ENCODE data around the gene SLC23A2.
"Not testable (repeated sequence)": the region's sequence is repeated elsewhere in the genome, so short reads cannot be mapped to it uniquely, and the experiment has no call there.

The SLC23A2 gene

DNA sequence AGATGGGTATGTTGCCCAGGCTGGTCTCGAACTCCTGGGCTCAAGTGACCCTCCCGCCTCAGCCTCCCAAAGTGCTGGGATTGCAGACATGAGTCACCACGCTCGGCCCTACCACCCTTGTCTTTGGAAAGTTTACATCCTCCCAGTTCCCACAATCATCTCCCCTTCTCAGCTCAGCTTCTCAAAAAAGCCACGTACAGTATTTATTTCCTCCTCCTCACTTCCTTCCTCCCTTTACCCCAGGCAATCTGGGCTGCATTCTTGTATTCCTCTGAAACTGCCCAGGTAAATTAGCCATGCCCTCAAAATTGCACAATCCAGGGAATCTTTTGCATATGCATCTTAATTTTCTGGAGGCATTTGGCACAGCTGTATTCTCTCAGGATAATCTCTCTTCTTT is 7.4 kb upstream of the SLC23A2 start:
- no peak for DNase-seq (ENCODE audit: low read depth in 2 of 2)

DNA sequence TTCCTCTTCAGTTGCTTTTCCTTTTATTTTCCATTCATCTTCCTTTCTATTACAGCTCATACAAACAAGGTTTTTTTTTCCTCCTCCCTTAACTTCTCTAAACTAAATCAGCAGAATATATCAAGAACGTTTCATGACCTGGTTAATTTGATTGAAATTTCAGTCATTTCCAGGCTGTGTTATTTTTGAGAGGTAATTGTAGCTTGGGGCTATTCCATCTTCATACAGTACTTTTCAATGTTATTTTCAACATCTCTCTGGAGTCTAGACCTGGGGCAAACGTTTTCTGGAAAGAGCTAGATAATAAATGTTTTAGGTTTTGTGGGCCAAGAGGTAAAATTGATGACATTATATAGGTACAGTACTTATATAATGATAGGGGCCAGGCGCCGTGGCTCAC is 4.0 kb upstream of the SLC23A2 start:
- DNase-seq (ENCODE audit: low read depth in 2 of 2): no peak

DNA sequence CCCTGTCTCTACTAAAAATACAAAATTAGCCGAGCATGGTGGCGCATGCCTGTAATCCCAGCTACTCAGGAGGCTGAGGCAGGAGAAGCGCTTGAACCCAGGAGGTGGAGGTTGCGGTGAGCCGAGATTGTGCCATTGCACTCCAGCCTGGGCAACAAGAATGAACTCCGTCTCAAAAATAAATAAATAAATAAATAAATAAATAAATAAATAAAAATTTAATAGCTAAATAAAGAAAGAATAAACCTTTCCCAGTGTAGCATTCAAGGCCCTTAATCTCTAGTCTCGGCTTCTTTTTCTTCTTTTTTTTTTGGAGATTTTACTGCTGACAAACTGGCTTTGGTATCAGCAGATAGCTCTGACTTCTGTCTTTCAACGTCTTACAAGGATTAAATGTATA is 3.5 kb upstream of the SLC23A2 start:
- DNase-seq (ENCODE audit: low read depth in 2 of 2): not testable (repeated sequence)

DNA sequence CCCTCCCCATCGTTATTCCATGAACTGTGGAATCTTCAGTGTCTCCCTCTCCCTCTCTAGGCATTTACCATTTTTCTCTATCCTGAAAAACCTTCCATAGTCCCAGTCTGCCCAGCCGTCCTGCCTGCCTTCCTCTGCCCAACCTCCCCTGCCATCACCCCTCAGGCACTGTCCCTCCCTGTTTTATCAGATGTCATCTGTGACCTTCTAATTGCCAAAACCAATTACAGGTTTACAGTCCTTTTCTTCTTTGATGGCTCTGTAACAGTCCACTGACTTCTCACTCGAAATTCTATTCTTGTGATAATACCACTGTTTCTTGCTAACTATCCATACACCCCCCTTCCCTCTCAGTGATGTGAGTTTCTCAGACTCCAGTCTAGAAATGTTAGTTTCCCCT is 2.3 kb upstream of the SLC23A2 start:
- DNase-seq (ENCODE audit: low read depth in 2 of 2): no peak

DNA sequence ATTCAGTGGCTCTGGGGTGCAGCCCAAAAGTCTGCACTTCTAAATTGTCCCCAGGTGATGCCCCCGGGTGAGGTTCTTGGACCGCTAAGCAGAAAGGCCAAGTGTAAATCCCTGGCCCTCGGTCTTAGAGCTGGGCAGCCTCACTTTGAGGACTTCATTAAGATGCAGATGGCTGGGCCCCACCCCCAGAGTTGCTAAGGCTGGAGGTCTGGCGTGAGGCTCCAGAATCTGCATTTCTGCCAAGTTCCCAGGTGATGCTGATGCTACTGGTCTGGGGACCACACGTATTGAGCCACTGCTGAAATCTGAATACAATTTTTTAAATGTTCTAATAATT is 735 bp upstream of the SLC23A2 start:
- DNase-seq (ENCODE audit: low read depth in 2 of 2): no peak

DNA sequence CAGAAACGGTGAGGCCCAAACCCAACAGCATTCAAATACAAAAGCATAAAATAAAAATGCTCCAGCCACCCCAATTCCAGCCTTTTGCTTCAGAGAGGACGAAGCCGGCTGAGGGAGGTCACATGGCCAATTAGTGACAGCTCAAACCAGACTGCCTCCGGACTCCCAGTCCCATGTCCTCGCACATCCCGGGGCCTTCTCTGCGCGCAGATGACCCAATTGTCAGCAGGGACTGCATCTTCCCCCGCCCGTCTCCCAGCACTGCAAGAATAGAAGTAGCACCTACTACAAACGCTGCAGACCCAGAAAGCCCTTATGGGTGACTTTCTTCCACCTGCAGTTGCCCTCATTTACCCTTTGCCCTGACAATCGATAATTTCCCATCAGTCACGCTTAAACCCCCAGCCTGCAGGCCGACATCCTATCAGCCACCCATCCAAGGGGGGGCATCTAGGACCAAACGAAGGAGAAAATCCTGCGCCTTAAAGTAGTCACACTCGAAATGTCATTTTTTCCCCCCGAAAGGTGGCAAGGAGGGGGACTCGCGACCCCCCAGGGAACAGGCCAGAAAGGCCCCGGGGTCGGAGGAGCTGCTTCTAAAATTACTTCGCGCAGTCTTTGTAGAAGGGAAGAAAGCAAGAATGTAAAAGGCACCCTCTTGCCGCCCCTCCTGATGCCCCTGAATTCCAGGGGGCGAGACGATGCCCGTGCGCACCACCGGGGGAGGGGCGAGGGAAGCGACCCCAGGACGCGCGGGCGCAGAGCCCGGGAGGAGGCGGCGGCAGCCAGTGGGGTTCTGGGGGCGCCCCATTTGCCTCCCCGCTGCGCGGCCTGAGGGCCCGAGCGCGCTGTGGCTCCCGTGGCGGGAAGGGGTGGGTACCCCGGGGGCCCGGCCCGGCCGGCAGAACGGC is 792 bp downstream of the SLC23A2 start:
- DNase-seq (ENCODE audit: low read depth in 2 of 2): no peak

DNA sequence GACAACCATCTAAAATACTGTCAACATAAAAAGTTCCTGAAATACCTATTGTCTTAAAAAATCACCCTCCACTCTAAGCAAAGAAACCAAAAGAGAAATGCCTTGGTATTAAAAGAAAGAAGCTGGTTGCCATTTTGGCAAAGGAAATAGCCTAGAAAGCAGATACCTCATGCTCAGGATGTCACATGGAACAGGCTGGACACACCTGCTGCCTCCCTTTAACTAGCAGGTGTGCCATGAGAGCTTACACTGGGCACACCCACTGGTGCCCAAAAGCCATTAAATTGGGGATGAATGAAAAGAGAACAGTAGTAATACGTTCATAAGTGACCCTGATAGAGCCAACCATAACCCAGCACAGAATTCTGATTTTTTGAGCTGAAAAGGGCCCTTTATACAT is 1.5 kb downstream of the SLC23A2 start:
- DNase-seq (ENCODE audit: low read depth in 2 of 2): no peak

DNA sequence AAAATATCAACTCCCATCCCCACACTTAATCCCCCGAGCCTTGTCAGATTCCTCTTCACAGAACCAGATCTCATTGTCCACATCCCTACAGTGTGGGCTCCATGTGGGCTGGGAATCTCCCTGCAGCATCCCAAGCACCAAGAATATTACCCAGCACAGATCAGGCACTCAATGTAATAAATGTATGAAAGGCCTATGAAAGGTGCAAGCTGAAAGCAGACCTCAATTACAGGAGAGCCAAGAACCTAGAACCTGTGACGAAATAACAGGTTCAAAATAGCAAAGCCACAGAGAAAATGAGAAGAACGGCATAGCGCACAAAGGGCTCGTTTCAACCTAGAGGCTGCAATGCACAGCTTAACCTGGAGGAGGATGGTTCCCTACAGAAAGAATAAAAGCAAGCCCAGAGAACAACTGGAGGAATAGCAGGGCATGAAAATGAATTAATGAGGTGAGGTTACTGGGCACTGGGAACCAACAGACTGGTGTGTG is 3.1 kb downstream of the SLC23A2 start:
- DNase-seq (ENCODE audit: low read depth in 2 of 2): no peak

DNA sequence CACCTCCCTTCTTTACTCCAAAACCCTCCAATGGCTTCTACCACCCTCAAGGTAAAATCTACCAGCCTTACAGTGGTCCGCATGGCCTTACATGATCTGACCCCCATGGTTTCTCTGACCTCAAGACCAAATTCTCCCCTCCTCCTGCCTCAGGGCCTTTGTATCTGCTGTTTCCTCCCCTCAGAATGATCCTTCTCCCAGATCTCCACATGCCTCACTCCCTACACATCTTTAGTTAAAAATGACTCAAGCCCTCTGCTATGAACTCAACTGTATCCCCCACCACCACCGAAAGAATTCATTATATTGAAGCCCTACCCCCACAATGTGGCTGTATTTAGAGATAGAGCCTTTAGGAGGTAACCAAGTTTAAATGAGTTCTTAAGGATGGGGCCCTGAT is 4.1 kb downstream of the SLC23A2 start:
- no peak for DNase-seq (ENCODE audit: low read depth in 2 of 2)

DNA sequence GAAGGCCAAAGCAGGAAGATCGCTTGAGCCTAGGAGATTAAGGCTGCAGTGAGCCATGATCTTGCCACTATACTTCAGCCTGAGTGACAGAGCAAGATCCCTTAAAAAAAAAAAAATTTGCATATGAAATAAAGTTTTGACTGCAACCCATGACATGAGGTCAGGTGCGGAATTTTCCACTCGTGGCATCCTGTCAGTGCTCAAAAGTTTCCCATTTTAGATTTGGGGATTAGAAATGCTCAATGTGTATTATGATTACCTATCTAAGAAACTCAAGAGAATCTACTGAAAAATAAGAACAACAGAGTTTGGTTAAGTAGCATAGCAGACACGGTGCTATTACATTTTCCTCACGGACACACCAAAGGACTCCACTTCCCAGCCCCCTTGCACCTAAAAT is 11.7 kb downstream of the SLC23A2 start:
- no peak for DNase-seq (ENCODE audit: low read depth in 2 of 2)

DNA sequence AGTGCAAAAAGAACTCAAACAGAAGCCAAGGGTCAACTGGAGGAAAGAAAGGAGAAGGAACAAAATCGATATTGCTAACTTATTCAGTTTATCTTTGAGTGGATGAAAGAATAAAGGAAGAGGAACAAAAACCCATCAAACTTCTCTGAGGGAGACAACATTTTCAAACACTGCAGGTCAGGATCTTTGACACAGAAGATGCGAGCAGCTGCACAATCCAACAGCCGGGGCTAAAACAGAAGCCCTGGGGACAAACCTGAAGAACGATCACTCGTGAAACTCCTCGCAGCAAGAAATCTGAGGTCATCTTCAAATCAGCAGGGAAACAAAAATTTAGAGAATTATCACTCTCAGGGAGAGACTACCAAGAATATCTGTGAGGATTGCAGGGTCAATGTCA is 14.2 kb downstream of the SLC23A2 start:
- no peak for DNase-seq (ENCODE audit: low read depth in 2 of 2)

DNA sequence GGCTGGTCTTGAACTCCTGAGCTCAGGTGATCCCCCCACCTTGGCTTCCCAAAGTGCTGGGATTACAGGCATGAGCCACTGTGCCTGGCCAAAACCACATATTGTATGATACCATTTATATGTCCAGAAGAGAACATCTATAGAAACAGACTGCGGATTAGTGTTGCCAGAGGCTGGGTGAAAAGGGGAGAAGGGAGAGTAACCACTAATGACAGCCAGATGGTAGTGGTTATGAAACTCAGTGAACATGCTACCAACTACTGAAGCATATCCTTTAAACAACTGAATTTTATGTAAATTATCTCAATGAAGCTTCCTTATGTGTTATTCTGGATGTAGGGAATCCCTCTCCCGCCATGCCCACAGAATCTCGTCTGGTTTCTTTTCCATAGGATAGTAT is 15.7 kb downstream of the SLC23A2 start:
- DNase-seq (ENCODE audit: low read depth in 2 of 2): no peak

DNA sequence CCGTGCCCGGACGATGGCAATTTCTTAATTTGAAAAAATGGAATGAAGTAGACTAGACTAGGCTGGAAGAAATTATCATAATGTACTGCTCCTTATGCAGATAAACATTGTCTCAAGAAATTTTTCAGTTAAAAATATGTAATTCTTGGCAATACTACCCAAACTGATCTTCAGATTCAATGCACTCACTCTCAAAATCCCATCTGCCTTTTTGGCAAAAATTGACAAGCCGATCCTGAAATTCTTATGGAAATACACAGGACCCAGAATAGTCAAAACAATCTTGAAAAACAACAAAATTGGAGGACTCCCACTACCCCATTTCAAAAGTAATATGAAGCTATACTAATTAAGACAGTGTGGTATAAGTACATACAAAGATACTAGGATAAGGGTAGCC is 19.0 kb downstream of the SLC23A2 start:
- DNase-seq (ENCODE audit: low read depth in 2 of 2): no peak

DNA sequence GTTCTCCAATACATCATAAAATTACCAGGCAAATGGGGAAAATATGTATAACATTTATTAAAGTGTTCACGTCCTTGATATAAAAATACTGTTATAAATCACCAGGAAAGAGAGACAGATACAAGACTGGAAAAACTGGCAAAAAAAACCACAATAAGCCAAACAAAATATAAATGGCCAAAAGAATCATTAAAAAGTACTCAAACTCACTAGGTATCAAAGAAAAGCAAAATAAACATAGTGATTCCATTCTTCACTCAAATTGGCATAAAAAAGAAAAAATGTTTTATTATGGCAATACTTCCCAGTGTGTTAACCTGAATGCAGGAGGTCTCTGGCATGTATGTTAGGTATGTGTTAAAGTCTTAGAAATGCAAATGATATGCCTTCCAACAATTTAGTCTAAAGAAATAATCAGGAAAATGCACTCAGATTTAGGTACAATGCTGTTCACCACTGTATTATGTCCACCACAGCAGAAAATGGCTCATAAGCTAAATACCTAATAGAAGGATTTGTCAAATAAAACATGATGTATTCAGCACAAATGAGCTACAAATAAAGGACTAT is 21.4 kb downstream of the SLC23A2 start:
- DNase-seq (ENCODE audit: low read depth in 2 of 2): no peak

DNA sequence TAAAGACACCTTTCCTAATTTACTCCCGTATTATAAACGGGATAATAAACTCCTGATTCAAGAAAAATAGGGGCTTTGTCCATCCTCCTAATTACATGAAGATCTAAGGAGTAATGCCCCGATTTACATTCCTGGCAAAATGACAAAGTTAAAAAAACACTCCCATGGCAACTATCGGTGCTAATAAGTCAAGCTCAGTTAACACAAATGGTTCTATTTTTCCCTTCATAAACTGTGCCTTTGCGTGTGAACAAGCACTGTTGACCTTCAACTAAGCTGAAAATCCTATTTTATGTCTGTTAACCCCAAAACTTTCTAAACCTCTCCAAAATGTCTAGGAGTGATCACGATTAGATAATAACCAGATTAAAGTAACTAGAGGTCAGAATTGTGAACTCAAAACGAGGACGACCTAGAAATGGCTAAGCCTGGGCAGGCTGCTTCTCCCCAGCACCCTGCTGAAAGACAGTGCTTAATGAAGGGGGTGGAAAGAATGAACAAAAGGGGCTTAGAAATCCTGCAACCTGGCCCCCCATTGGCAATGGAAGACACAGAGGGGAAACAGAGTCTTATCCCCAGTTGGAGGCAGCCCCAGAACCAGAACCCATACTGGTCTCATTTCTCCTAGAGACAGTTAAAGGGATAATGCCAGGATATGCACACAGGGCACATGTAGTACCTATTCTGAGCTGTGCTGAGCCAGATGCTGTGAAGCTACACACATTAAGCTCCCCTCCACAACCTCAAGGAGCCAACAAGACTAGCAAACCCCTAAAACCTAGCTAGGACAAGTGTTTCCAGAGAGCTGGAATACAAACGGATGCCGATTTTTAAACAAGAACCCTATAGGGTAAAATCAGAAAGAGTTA is 23.0 kb downstream of the SLC23A2 start:
- DNase-seq (ENCODE audit: low read depth in 2 of 2): no peak

DNA sequence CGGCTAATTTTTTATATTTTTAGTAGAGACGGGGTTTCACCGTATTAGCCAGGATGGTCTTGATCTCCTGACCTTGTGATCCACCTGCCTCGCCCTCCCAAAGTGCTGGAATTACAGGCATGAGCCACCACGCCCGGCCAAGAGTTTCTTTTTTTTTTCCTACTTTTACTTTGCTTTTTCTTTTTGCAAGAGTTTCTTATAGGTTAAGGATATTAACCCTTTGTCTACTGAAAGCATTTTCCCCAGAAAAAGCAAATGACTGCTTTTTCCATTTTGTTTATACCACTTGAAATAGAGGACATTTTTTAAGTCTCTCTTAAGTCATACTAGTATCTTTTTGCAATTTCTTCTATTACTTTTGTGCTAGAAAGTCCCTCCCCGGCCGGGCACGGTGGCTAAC is 25.3 kb downstream of the SLC23A2 start:
- not testable (repeated sequence) for DNase-seq (ENCODE audit: low read depth in 2 of 2)

DNA sequence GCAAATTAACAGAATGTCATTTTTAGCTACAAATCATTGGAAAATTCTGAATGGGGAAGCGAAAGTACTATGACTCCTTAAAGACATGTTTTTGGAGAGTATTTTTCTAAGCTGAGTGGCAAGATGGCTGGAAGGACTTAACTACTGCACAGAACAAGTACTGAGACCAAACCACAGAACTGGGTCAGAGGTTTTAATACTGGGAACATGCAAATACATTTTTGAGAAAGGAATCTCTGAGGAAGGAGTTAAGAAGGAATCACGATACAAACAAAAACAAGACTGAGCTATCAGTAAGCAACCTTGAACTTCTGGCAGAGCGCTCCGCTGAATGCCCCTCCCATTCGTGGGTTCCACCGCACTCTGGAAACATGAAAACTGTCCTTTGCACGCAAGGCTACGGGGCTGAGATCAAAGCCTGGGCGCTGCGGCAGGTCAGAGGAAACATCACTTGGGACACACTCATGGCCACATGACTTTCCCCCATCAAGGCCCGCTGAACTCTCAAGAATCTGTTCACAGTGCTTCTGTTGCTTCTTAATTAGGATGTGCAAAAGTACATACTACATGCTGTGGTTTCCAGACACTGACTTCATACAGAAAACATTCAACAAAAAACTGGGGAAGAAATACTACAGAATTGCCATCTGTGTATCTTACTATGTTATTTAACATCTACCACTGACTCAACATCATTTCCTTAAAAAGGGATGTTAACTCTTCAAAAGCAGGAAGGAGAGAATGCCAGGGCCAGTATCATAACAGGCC is 27.8 kb downstream of the SLC23A2 start:
- DNase-seq (ENCODE audit: low read depth in 2 of 2): peak; percentile 34 to 45

DNA sequence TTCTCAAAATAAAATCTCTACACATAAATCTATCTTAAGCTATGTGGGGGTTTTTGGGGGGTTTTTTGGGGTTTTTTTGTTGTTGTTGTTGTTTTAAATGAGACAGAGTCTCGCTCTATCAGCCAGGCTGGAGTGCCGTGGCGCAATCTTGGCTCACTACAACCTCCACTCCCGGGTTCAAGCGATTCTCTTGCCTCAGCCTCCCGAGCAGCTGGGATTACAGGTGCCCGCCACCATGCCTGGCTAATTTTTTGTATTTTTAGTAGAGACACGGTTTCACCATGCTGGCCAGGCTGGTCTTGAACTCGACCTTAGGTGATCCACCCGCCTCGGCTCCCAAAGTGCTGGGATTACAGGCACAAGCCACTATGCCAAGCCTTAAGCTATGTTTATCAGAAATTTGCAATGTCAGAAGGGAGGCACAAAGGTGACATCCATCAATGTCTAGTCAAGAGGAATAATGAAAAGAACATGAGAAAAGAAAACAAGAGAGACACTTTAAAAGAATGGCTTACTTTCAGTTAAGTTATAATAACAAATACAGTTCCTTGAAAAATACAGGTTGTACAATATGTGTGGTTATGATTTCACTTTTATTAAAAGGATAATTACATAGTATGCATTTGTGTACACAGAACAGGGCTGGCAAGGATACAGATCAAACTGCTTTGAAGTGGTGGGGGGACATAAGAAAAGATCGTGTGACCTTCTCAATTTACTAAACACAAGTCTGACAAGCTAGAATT is 28.6 kb downstream of the SLC23A2 start:
- DNase-seq (ENCODE audit: low read depth in 2 of 2): no peak

DNA sequence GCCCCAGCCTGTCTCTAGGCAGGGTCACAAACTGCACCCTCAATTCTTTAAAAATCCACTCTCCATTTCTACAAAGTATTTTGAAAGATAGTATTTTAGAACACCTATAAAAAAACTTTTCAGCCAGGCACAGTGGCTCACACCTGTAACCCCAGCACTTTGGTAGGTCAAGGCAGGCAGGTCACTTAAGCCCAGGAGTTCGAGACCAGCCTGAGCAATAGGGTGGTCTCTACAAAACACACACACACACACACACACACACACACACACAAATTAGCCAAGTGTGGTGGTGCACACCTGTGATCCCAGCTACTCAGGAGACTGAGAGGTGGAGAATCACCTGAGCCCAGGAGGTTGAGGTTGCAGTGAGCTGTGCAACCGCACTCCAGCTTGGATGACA is 30.2 kb downstream of the SLC23A2 start:
- no peak for DNase-seq (ENCODE audit: low read depth in 2 of 2)

DNA sequence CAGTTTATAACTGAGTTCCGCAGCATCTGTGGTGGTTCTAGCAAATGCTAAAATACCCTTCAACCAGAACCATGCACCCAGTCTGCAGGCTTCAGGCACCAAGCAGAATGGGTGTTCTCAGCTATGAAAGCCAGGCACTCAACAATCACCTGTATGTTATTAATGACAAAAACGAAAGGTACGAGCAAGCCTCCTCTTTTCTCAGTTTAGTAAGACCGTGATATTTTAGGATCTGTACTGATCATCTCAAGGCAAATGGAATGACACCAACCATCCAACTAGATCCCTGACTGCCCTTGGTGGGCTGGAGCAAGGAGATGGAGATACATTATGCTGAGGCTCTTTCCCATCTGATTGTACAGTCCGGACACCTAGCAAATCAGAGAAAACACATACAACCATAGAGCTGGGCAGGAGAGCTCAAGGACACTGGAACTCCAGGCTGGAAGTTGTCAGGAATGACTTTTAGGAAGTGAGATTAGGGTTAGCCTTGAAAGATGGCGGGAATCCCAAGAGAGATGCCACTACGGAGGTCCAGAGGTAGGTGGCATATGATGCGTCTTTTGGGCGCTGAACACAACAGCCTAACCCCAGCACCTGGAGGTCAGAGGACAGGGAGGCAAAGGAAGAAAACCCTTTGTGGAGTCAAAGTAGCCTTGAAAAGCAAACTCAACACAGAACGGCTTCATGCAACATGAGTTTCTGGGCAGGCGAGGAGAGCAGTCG is 33.4 kb downstream of the SLC23A2 start:
- DNase-seq (ENCODE audit: low read depth in 2 of 2): no peak
